ENCODE results near the gene PTGER1.

PTGER1 gene

GRCh38 chr19:14442891-14443631 lies 32.1 kb downstream of the PTGER1 start:
- DNase-seq (ENCODE audit: low spot score) (no peak), FAIRE-seq (no peak)

- FAIRE-seq, result no peak
Observed at GRCh38 chr19:14441041-14441938, 33.9 kb downstream of the PTGER1 start.

GRCh38 chr19:14440049-14440448 lies 35.1 kb downstream of the PTGER1 start:
- DNase-seq (ENCODE audit: low spot score) (no peak), FAIRE-seq (no peak)

More at GRCh38 chr19:14441041-14441938, 33.9 kb downstream of the PTGER1 start:
- DNase-seq (ENCODE audit: low spot score), result no peak

- FAIRE-seq, result no peak
- DNase-seq (ENCODE audit: low spot score), result no peak
Observed at GRCh38 chr19:14439014-14439413, 36.1 kb downstream of the PTGER1 start.

GRCh38 chr19:14437578-14438140 lies 37.5 kb downstream of the PTGER1 start:
- FAIRE-seq, result no peak
- DNase-seq (ENCODE audit: low spot score), result no peak

- FAIRE-seq, result no peak
Observed at GRCh38 chr19:14435320-14436050, 39.7 kb downstream of the PTGER1 start.

GRCh38 chr19:14434543-14435319 lies 40.4 kb downstream of the PTGER1 start:
- DNase-seq (ENCODE audit: low spot score), result peak; percentile 89
- FAIRE-seq, result peak; percentile 82

More at GRCh38 chr19:14435320-14436050, 39.7 kb downstream of the PTGER1 start:
- DNase-seq (ENCODE audit: low spot score), result no peak

DNA sequence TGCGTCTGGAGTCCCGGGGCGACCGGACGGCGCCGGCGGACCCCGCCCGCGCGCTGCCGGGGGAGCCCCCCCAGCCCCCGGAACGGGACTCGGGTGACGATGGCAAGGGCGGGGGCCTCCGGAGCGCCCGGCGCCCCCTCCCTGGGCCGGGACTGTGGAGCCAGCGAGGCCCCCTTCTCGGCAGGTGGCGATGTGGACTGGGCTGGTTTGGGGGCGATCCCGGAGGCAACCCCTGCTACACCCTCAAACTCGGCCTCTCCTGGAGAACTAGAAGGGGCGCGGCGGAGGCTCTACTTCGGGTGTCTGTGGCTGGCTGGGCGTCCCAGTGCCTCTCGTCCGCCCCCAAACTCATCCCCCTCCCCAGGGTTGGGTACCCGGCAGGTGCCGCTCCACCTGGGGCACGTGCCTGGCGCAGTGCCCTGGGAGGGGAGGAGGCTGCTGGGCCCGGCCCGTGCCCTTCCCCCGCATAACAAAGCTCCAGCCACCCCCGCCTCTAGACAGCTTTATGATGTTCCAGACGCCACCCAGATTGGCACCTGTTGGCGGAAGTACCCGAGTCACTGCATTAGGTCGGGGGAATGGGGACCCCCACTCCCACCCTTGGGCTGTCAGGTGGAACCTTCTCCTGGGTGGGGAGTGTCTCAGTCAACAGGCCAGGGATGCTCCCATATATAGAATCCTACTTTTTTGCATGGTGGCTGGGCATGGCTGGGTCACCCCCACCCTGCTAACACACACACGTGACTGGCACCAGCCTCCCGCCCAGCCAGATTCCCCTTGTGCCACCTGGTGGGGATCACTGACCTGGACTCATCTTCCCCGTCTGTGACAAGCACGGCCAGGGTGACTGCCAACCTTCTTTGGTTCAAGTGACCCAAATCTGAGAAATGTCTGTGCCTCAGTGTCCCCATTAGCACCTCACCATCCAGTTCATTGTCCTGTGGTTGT lies 41.3 kb downstream of the PTGER1 start:
- DNase-seq (ENCODE audit: low spot score) (peak; percentile 27), FAIRE-seq (no peak)

GRCh38 chr19:14432791-14433553 lies 42.2 kb downstream of the PTGER1 start, which contains the start of gene PKN1:
Gene PKN1 (plus strand): TSS chr19:14433306. CDS start chr19:14433522, 216 bp downstream.
- DNase-seq (ENCODE audit: low spot score) (no peak), FAIRE-seq (no peak)

GRCh38 chr19:14430712-14431111 lies 44.4 kb downstream of the PTGER1 start:
- FAIRE-seq (no peak), DNase-seq (ENCODE audit: low spot score) (no peak)

DNA sequence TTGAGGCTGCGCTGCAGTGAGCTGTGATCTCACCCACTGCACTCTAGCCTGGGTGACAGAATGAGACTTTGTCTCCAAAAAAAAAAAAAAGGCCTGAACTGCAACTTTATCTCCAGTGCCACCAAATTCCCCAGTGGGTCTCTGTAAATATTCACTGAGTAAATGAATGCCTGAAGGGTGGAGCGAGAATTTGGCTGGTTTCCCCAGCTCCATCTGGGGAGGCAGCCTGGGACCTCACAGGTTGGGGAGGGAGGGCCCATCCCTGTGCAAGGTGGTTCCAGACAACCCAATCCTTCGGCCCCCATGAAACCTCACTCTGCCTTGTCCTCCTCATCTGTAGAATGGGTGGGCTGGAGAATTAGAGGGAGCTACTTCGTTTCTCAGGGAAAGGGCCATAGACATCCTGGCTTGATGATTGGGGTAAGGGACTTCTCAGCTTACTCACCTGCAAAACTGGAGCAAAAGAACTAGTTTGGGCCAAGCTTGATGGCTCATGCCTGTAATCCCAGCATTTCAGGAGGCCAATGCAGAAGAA lies 46.2 kb downstream of the PTGER1 start:
- DNase-seq (ENCODE audit: low spot score) (no peak), FAIRE-seq (no peak)

DNA sequence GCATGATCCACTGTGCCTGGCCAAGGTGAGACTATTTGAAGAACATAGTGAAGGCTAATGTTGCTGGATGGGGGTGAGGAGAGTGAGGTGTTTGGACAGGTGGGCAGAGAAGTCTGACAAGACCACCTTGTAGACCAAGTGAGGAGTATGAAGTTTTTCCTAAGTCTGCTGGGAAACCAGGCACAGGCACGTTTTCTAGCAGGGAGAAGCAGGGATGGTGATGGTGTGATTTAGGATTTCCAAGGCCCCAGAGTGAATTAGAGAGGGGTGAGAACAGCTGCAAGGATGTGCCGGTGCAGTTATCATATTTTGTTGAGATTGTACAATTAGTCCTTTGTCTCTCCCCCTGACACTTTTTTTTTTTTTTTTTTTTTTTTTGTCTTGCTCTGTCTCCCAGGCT lies 47.7 kb downstream of the PTGER1 start:
- FAIRE-seq (no peak), DNase-seq (ENCODE audit: low spot score) (no peak)

DNA sequence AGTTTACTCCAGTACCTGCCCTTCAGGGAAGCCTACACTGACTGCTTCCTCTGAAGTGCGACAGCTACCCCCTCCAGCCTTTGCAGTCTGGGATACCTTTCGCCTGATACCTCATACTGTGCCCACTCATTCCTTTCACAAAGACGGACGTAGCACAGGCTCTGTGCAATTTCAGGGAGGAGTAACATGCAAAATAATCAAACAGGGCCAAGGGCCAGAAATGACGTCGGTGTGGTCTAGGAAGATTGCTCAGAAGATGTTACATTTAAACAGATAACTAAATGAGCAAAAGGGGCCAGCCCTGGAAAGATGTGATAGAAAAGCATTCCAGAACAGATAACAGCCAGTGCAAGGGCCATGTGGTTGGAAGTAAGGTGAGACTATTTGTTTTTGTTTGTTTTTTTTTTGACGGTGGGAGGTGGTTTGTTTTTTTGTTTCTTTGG lies 49.4 kb downstream of the PTGER1 start:
- no peak for DNase-seq (ENCODE audit: low spot score)
- FAIRE-seq, result no peak
